Measurements from ENCODE around the gene PLPPR5.
A peak's percentile ranks its signal among the peaks of the same experiment; 100 is the strongest.
"Not testable (repeated sequence)": the region's sequence is repeated elsewhere in the genome, so short reads cannot be mapped to it uniquely, and the experiment has no call there.

PLPPR5 gene

GRCh38 chr1:99004861-99005442, at the start of gene PLPPR5:
Gene PLPPR5, minus strand, starts transcription at chr1:99004861. Its CDS starts 190 bp downstream, at chr1:99004671.
- H3K27ac ChIP-seq: no peak within 1 kb of the TSS
- no peak for DNase-seq (ENCODE audit: low read depth, low spot score)

- no peak for DNase-seq (ENCODE audit: low read depth, low spot score)
These were observed 47.1 kb upstream of the PLPPR5 start for GRCh38 chr1:99051611-99052283.

GRCh38 chr1:99049745-99050144, 45.1 kb upstream of the PLPPR5 start:
- no peak overlapping the region for H3K27ac ChIP-seq
- DNase-seq (ENCODE audit: low read depth, low spot score): no peak

More at GRCh38 chr1:99051611-99052283, 47.1 kb upstream of the PLPPR5 start:
- no peak overlapping the region for H3K27ac ChIP-seq

GRCh38 chr1:99036746-99037145, 32.1 kb upstream of the PLPPR5 start:
- not testable (repeated sequence) for DNase-seq (ENCODE audit: low read depth, low spot score); H3K27ac ChIP-seq

- no peak for DNase-seq (ENCODE audit: low read depth, low spot score)
- H3K27ac ChIP-seq: no peak overlapping the region
These were observed 13.7 kb upstream of the PLPPR5 start for GRCh38 chr1:99018313-99018712.

- no peak for DNase-seq (ENCODE audit: low read depth, low spot score)
These were observed 13.0 kb upstream of the PLPPR5 start for GRCh38 chr1:99017655-99018054.

GRCh38 chr1:99010679-99011078, 6.0 kb upstream of the PLPPR5 start:
- H3K27ac ChIP-seq: no peak overlapping the region
- DNase-seq (ENCODE audit: low read depth, low spot score): no peak

More at GRCh38 chr1:99017655-99018054, 13.0 kb upstream of the PLPPR5 start:
- no peak overlapping the region for H3K27ac ChIP-seq

- no peak for DNase-seq (ENCODE audit: low read depth, low spot score)
- no peak overlapping the region for H3K27ac ChIP-seq
These were observed 2.7 kb upstream of the PLPPR5 start for GRCh38 chr1:99007366-99007765.

GRCh38 chr1:99005537-99005942, 879 bp upstream of the PLPPR5 start:
- no peak overlapping the region for H3K27ac ChIP-seq
- no peak for DNase-seq (ENCODE audit: low read depth, low spot score)

- H3K27ac ChIP-seq: no peak overlapping the region
- no peak for DNase-seq (ENCODE audit: low read depth, low spot score)
These were observed 304 bp downstream of the PLPPR5 start for GRCh38 chr1:99004254-99004860.

- DNase-seq (ENCODE audit: low read depth, low spot score): no peak
- H3K27ac ChIP-seq: no peak overlapping the region
These were observed 944 bp downstream of the PLPPR5 start for GRCh38 chr1:99003581-99004253.

- no peak overlapping the region for H3K27ac ChIP-seq
- DNase-seq (ENCODE audit: low read depth, low spot score): no peak
These were observed 11.8 kb downstream of the PLPPR5 start for GRCh38 chr1:98992844-98993243.

- peak overlapping the region; percentile 64 for H3K27ac ChIP-seq
- peak; percentile 86 for DNase-seq (ENCODE audit: low read depth, low spot score)
These were observed 13.3 kb downstream of the PLPPR5 start for GRCh38 chr1:98991127-98992012.

- no peak for DNase-seq (ENCODE audit: low read depth, low spot score)
- no peak overlapping the region for H3K27ac ChIP-seq
These were observed 15.1 kb downstream of the PLPPR5 start for GRCh38 chr1:98989556-98989907.

GRCh38 chr1:98988904-98989555, 15.6 kb downstream of the PLPPR5 start:
- DNase-seq (ENCODE audit: low read depth, low spot score): no peak
- no peak overlapping the region for H3K27ac ChIP-seq

GRCh38 chr1:98985687-98986086, 19.0 kb downstream of the PLPPR5 start:
- no peak overlapping the region for H3K27ac ChIP-seq

GRCh38 chr1:98981917-98982513, 22.6 kb downstream of the PLPPR5 start:
- no peak overlapping the region for H3K27ac ChIP-seq
- DNase-seq (ENCODE audit: low read depth, low spot score): no peak

More at GRCh38 chr1:98985687-98986086, 19.0 kb downstream of the PLPPR5 start:
- DNase-seq (ENCODE audit: low read depth, low spot score): no peak

GRCh38 chr1:98979463-98979862, 25.2 kb downstream of the PLPPR5 start:
- H3K27ac ChIP-seq: no peak overlapping the region
- no peak for DNase-seq (ENCODE audit: low read depth, low spot score)

- H3K27ac ChIP-seq: no peak overlapping the region
- DNase-seq (ENCODE audit: low read depth, low spot score): no peak
These were observed 28.9 kb downstream of the PLPPR5 start for GRCh38 chr1:98975810-98976209.

Measured in epithelial cell of prostate (primary cell).